HepG2 (cell line): ENCODE data around the gene TP53TG5. TPM values are rescaled to one million over a fixed set of nuclear protein-coding genes. Genes with fewer than 3 reads are reported as not detected.

Experiments
- FOXA3 ChIP-seq: IDR thresholded peaks from 2 replicates; pipeline ENCODE4 v1.6.1; 2016; ENCODE audit warnings: missing genetic modification reagents, missing compliant biosample characterization
- FOXO4 ChIP-seq: sonication (generic); formaldehyde crosslinking; conservative IDR thresholded peaks from 2 replicates; pipeline ENCODE4 v1.8.1; 2023; ENCODE audit warnings: missing genetic modification reagents
- HMGXB3 ChIP-seq: sonication (generic); formaldehyde crosslinking; IDR thresholded peaks from 2 replicates; pipeline ENCODE4 v1.4.0; 2020; ENCODE audit warnings: missing genetic modification reagents, borderline replicate concordance
- KLF13 ChIP-seq: sonication (generic); formaldehyde crosslinking; IDR thresholded peaks from 2 replicates; pipeline ENCODE4 v1.4.0; 2020; ENCODE audit warnings: mild to moderate bottlenecking, missing genetic modification reagents
- NFIB ChIP-seq: sonication (generic); formaldehyde crosslinking; IDR thresholded peaks from 2 replicates; pipeline ENCODE4 v1.9.0; 2021; ENCODE audit warnings: missing genetic modification reagents, mild to moderate bottlenecking, borderline replicate concordance
- PAXIP1 ChIP-seq: sonication (generic); formaldehyde crosslinking; conservative IDR thresholded peaks from 2 replicates; pipeline ENCODE4 v1.4.0; 2020; ENCODE audit warnings: mild to moderate bottlenecking, missing genetic modification reagents, moderate library complexity
- SOX13 ChIP-seq, 3 experiments: fragments of 450-650 bp in 1 of 3; sonication (generic) in 1 of 3; formaldehyde crosslinking in 1 of 3; IDR thresholded peaks in 2 of 3; conservative IDR thresholded peaks in 1 of 3; 2 replicates each; pipeline versions ENCODE4 v1.5.0 to v1.6.1; 2016 to 2020; ENCODE audit warnings: antibody characterized with exemption in 1 of 3, mild to moderate bottlenecking in 1 of 3, missing compliant biosample characterization in 1 of 3, missing genetic modification reagents in 1 of 3, moderate library complexity in 1 of 3
- SPEN ChIP-seq: sonication (generic); formaldehyde crosslinking; IDR thresholded peaks from 2 replicates; pipeline ENCODE4 v1.5.1; 2020; ENCODE audit warnings: low read depth, mild to moderate bottlenecking, missing genetic modification reagents
- ZNF337 ChIP-seq: sonication (generic); formaldehyde crosslinking; IDR thresholded peaks from 2 replicates; pipeline ENCODE4 v1.5.1; 2020; ENCODE audit warnings: missing genetic modification reagents, low read depth, mild to moderate bottlenecking, borderline replicate concordance
- ZNF543 ChIP-seq: sonication (generic); formaldehyde crosslinking; IDR thresholded peaks from 2 replicates; pipeline ENCODE4 v1.4.0; 2020; ENCODE audit warnings: mild to moderate bottlenecking, missing genetic modification reagents
- ZNF562 ChIP-seq: sonication (generic); formaldehyde crosslinking; IDR thresholded peaks from 2 replicates; pipeline ENCODE4 v1.8.0; 2022; ENCODE audit warnings: missing genetic modification reagents, borderline replicate concordance
- polyA plus RNA-seq, 8 experiments: library from polyadenylated mRNA; depleted of rRNA in 3 of 8; stranded (reverse) in 7 of 8; unstranded in 1 of 8; fragments of >200 nt; fragmentation: Illumina TruSeq in 4 of 8; extraction: Trizol in 4 of 8; gene quantifications; 2 replicates each; pipeline versions ENCODE4 v1.2.1 to v1.2.3, GENCODE V29; 2011 to 2016; ENCODE audit warnings: low read depth in 4 of 8, missing spikeins in 1 of 8, mixed read lengths in 1 of 8; ENCODE audit not compliant: insufficient read depth in 1 of 8
- total RNA-seq, 5 experiments: library from RNA; depleted of rRNA; stranded (reverse); fragments of >200 nt; fragmentation: Illumina TruSeq; extraction: Trizol; gene quantifications; 2 replicates each; pipeline ENCODE4 v1.2.3, GENCODE V29; 2016; ENCODE audit warnings: low read depth in 1 of 5
- TF ChIP-seq, protein P1 (sequence below), 2 experiments: sonication (generic) in 1 of 2; formaldehyde crosslinking in 1 of 2; IDR thresholded peaks; 2 replicates each; pipeline versions ENCODE4 v1.6.1 to v1.9.0; 2014 to 2022; ENCODE audit warnings: antibody characterized with exemption in 1 of 2, borderline replicate concordance in 1 of 2, inconsistent platforms in 1 of 2, low read depth in 1 of 2, missing genetic modification reagents in 1 of 2

The TP53TG5 gene
- total and polyA plus RNA-seq, 2 of the 13 experiments (the other 11 are each of a cell fraction or from before 2014, with no cell fraction given): 0.11 TPM; not detected in 1

DNA sequence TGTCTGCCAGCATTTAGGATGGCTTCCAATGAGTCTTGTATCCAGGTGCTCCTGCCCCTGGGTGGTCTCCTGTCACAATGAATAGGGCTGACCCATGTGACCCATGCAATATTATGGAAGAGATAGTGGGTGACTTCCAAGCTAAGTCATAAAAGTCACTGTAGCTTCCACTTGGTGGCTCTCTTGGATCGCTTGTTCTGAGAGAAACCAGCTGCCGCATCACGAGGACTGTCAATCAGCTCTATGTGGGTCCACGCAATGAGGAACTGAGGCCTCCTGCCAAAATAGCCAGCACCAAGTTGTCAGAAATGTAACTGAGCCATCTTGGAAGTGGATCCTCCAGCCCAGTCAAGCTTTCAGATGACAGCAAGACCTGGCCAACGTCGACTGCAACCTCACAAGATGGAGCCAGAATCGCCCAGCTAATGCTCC, 55.2 kb downstream of the TP53TG5 start (continued):
- no peak for TF ChIP-seq PAXIP1 (CRISPR knock-in tag)
- no peak for TF ChIP-seq KLF13
- no peak for TF ChIP-seq ZNF562 (CRISPR knock-in tag)
- TF ChIP-seq, protein P1, sequence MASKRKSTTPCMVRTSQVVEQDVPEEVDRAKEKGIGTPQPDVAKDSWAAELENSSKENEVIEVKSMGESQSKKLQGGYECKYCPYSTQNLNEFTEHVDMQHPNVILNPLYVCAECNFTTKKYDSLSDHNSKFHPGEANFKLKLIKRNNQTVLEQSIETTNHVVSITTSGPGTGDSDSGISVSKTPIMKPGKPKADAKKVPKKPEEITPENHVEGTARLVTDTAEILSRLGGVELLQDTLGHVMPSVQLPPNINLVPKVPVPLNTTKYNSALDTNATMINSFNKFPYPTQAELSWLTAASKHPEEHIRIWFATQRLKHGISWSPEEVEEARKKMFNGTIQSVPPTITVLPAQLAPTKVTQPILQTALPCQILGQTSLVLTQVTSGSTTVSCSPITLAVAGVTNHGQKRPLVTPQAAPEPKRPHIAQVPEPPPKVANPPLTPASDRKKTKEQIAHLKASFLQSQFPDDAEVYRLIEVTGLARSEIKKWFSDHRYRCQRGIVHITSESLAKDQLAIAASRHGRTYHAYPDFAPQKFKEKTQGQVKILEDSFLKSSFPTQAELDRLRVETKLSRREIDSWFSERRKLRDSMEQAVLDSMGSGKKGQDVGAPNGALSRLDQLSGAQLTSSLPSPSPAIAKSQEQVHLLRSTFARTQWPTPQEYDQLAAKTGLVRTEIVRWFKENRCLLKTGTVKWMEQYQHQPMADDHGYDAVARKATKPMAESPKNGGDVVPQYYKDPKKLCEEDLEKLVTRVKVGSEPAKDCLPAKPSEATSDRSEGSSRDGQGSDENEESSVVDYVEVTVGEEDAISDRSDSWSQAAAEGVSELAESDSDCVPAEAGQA (IDR thresholded peaks at IDR 0.05; ENCODE audit: low read depth): no peak
- TF ChIP-seq, protein P1 (CRISPR knock-in tag; IDR thresholded peaks at IDR 0.05; ENCODE audit: borderline replicate concordance): no peak
- no peak for TF ChIP-seq ZNF337
- TF ChIP-seq FOXA3 (CRISPR knock-in tag): peak; percentile 58; the same call in 1 of the 2 replicates
- peak; percentile 18; the same call in 1 of the 2 replicates for TF ChIP-seq SPEN
- no peak for TF ChIP-seq FOXO4 (CRISPR knock-in tag)
- no peak for TF ChIP-seq ZNF543 (CRISPR knock-in tag)
- TF ChIP-seq SOX13 (IDR thresholded peaks at IDR 0.05): no peak
- TF ChIP-seq SOX13 (CRISPR knock-in tag; conservative IDR thresholded peaks at IDR 0.05 in 1 of 2, IDR thresholded peaks at IDR 0.05 in 1 of 2): peak in 1 of 2 experiments; percentile 47; a peak in 1 of 4 replicates
- no peak; the same call in 1 of the 2 replicates for TF ChIP-seq HMGXB3
- TF ChIP-seq NFIB: no peak
